CD4-positive, alpha-beta T cell (primary cell): ENCODE data around the gene SMPX. TPM values are rescaled to one million over a fixed set of nuclear protein-coding genes. Genes with fewer than 3 reads are reported as not detected.

Source experiments
- ATAC-seq: fragments of 200-7000 bp; cut with Tn5 transposase; one replicate; pipeline ENCODE4 v1.10.0; 2022; ENCODE audit warnings: mild to moderate bottlenecking; ENCODE audit not compliant: poor library complexity
- CTCF ChIA-PET: fragments of 350-600 bp; sonication (Branson Sonifier 250); formaldehyde crosslinking; loops from one replicate; lab custom pipeline; 2021; ENCODE audit warnings: antibody characterized with exemption, inconsistent platforms; lab: Charles Lee
- POLR2A ChIA-PET: fragments of 350-600 bp; sonication (Branson Sonifier 250); formaldehyde crosslinking; loops from one replicate; lab custom pipeline; 2021; ENCODE audit warnings: antibody characterized with exemption, inconsistent platforms; lab: Charles Lee
- DNase-seq, 14 experiments: peaks; one replicate each; pipeline ENCODE4 v3.0.0-alpha.2; 2013 to 2020; ENCODE audit warnings: mixed read lengths in 2 of 14
- H3K27ac ChIP-seq, 2 donors: one replicate each; pipeline versions ENCODE4 v1.5.1 to v1.7.0; 2013; ENCODE audit warnings: low read length in 2 of 2, low read depth in 1 of 2, mild to moderate bottlenecking in 1 of 2
- H3K27me3 ChIP-seq, 2 experiments: 1 replicate in 1 of 2; 2 replicates in 1 of 2; pipeline versions ENCODE4 v1.6.1 to v1.7.0; 2013; ENCODE audit warnings: low read length in 2 of 2, control low read depth in 1 of 2, mild to moderate bottlenecking in 1 of 2, moderate library complexity in 1 of 2; ENCODE audit not compliant: insufficient read depth in 2 of 2, control insufficient read depth in 1 of 2
- H3K36me3 ChIP-seq: one replicate; pipeline ENCODE4 v1.6.1; 2013; ENCODE audit warnings: low read length, control low read depth; ENCODE audit not compliant: insufficient read depth
- H3K4me1 ChIP-seq: one replicate; pipeline ENCODE4 v1.6.1; 2013; ENCODE audit warnings: low read length, control low read depth; ENCODE audit not compliant: insufficient read depth
- H3K4me3 ChIP-seq: one replicate; pipeline ENCODE4 v1.5.1; 2013; ENCODE audit warnings: mild to moderate bottlenecking, low read length, moderate library complexity
- H3K9me3 ChIP-seq, 2 experiments: 1 replicate in 1 of 2; 2 replicates in 1 of 2; pipeline versions ENCODE4 v1.6.1 to v1.7.0; 2013; ENCODE audit warnings: low read length in 2 of 2, mild to moderate bottlenecking in 2 of 2, control low read depth in 1 of 2, moderate library complexity in 1 of 2; ENCODE audit not compliant: control insufficient read depth in 1 of 2, insufficient read depth in 1 of 2
- H3K27ac Mint-ChIP-seq: one replicate; pipeline ENCODE4 v1.8.0; 2020; ENCODE audit warnings: mixed read lengths
- H3K27me3 Mint-ChIP-seq: one replicate; pipeline ENCODE4 v1.8.0; 2021; ENCODE audit warnings: mixed read lengths
- H3K36me3 Mint-ChIP-seq: one replicate; pipeline ENCODE4 v1.8.0; 2021; ENCODE audit warnings: low read depth, mixed read lengths
- H3K4me1 Mint-ChIP-seq: one replicate; pipeline ENCODE4 v1.8.0; 2021; ENCODE audit warnings: low read depth, mixed read lengths
- H3K4me3 Mint-ChIP-seq: one replicate; pipeline ENCODE4 v1.8.0; 2020; ENCODE audit warnings: mild to moderate bottlenecking, mixed read lengths
- H3K9me3 Mint-ChIP-seq: one replicate; pipeline ENCODE4 v1.8.0; 2020; ENCODE audit warnings: mixed read lengths
- intact Hi-C, 2 experiments: fragments of 100-400 bp; cut with DNase I in 1 of 2; cut with micrococcal nuclease in 1 of 2; formaldehyde crosslinking; loops; one replicate each; pipeline versions ENCODE4 v1.15.1 to v1.9.0; 2023 to 2025; cut with DNase I, micrococcal nuclease
- polyA plus RNA-seq, 2 donors: library from polyadenylated mRNA; unstranded; fragments of 120-200 nt; gene quantifications; one replicate each; pipeline ENCODE4 v1.2.1, GENCODE V29; 2013
- total RNA-seq, 174 experiments: library from RNA in 2 of 174; stranded (reverse) in 2 of 174; gene quantifications; one replicate each; pipeline ENCODE4 v1.2.3 and lab custom pipeline; 2021 to 2026
- TF ChIP-seq, protein P1 (sequence below): fragments of 200-600 bp; IDR thresholded peaks from one replicate; pipeline ENCODE4 v1.8.0; 2022; ENCODE audit warnings: antibody characterized with exemption, mild to moderate bottlenecking

Gene SMPX
- not detected for total RNA-seq
- not detected for polyA plus RNA-seq (2013, experiment 1 of 2)
- polyA plus RNA-seq (2013, experiment 2 of 2) = 6.2 TPM
- total RNA-seq (lab: John Stamatoyannopoulos, UW) = 0 to 0.02 (median 0) reads per million in 172 experiments

DNA sequence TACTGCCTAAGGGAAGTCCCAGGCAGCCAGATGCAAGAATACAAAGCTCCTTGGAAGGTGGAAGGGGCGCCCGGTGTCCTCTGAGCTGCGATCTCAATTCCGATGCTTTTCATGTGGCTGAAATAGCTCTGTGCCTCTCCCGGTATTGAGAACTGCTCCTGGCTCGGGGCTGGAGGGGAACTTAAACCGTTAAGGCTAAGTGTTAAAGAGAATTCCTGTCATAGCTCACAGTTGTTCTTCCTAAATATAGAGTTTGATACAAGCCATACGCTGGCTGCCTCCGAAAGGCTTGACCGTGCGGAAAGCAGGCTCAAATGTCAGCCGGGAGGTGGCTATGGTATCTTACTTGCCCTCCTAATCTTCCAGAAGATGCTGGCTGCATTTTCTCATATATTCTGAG lies at the start of gene SMPX:
Gene SMPX, minus strand, starts transcription at position 157 of the 400 bp plus-strand sequence. CDS start 3,826 bp downstream, outside the sequence.
- H3K9me3 Mint-ChIP-seq = no peaks in the 10 kb centered on the region
- no peak within 1 kb of the TSS for H3K27ac Mint-ChIP-seq
- H3K4me3 Mint-ChIP-seq = no peak within 1 kb of the TSS
- Histone ChIP-seq H3K4me3 (no peak within 1 kb of the TSS), H3K36me3 (no peaks in the 10 kb centered on the region), H3K9me3 (no peaks in the 10 kb centered on the region), H3K27me3 (no peaks in the 10 kb centered on the region), H3K4me1 (no peaks in the 10 kb centered on the region), H3K27ac (no peak within 1 kb of the TSS)
- POLR2A ChIA-PET = no interaction called here
- ATAC-seq = no peak
- DNase-seq = no peak
- no peaks in the 10 kb centered on the region for H3K36me3 Mint-ChIP-seq
- TF ChIP-seq, protein P1, sequence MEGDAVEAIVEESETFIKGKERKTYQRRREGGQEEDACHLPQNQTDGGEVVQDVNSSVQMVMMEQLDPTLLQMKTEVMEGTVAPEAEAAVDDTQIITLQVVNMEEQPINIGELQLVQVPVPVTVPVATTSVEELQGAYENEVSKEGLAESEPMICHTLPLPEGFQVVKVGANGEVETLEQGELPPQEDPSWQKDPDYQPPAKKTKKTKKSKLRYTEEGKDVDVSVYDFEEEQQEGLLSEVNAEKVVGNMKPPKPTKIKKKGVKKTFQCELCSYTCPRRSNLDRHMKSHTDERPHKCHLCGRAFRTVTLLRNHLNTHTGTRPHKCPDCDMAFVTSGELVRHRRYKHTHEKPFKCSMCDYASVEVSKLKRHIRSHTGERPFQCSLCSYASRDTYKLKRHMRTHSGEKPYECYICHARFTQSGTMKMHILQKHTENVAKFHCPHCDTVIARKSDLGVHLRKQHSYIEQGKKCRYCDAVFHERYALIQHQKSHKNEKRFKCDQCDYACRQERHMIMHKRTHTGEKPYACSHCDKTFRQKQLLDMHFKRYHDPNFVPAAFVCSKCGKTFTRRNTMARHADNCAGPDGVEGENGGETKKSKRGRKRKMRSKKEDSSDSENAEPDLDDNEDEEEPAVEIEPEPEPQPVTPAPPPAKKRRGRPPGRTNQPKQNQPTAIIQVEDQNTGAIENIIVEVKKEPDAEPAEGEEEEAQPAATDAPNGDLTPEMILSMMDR = no peak
- CTCF ChIA-PET = no interaction called here
- intact Hi-C loops = no loop called here
- H3K4me1 Mint-ChIP-seq = no peaks in the 10 kb centered on the region
- H3K27me3 Mint-ChIP-seq = no peaks in the 10 kb centered on the region

DNA sequence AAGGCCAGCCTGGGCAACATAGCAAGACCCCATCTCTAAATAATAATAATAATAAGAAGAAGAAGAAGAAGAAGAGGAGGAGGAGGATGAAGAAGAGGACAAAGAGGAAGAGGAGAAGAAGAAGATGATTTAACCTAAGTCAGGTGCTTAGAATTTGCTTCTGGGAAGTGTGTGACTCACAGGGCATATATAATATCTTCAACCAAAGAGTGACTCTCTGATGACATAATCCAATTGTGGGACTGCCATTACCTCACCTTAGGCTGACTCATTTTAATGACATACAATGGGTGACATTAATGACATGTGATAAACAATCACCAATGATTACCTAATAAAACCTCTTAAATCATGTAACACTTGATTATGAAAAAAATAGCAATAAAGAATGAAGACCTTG lies 48.8 kb upstream of the SMPX start:
- ChIA-PET CTCF (no interaction called here), POLR2A (no interaction called here)
- no peak for DNase-seq
- H3K36me3 ChIP-seq = no peaks in the 10 kb centered on the region
- no peak overlapping the region for H3K27ac ChIP-seq
- H3K9me3 Mint-ChIP-seq = no peaks in the 10 kb centered on the region
- no peak overlapping the region for H3K4me3 ChIP-seq
- no peaks in the 10 kb centered on the region for H3K9me3 ChIP-seq
- no peaks in the 10 kb centered on the region for H3K27me3 Mint-ChIP-seq
- no peaks in the 10 kb centered on the region for H3K4me1 ChIP-seq
- TF ChIP-seq, protein P1 = no peak
- no peaks in the 10 kb centered on the region for H3K4me1 Mint-ChIP-seq
- H3K27ac Mint-ChIP-seq = no peak overlapping the region
- no peaks in the 10 kb centered on the region for H3K36me3 Mint-ChIP-seq
- no peak for ATAC-seq
- no peaks in the 10 kb centered on the region for H3K27me3 ChIP-seq
- no peak overlapping the region for H3K4me3 Mint-ChIP-seq
- intact Hi-C loops = no loop called here

DNA sequence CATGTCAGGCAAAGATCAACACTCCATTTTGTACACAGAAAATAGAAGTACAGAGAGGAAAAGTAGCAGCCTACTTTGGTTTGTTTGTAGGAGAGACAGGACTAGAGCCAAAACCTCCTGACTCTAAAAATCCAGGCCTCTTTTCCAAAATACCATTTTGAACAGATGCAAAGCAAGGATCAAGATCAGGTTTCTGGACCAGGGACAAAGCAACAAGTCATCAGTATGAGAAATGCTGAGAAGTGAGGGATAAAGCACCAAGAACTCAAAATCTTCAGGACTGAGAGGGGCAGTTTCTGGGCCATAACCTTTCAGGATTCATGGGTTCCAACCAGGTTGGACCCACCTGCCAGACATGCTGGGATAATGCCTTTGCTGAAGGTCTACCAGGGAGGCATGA lies 44.9 kb upstream of the SMPX start:
- POLR2A ChIA-PET = no interaction called here
- Histone ChIP-seq H3K4me1 (no peaks in the 10 kb centered on the region), H3K9me3 (no peaks in the 10 kb centered on the region), H3K27ac (no peak overlapping the region), H3K36me3 (no peaks in the 10 kb centered on the region), H3K27me3 (no peaks in the 10 kb centered on the region), H3K4me3 (no peak overlapping the region)
- intact Hi-C loops = no loop called here
- Mint-ChIP-seq H3K27me3 (no peaks in the 10 kb centered on the region), H3K4me3 (no peak overlapping the region), H3K27ac (no peak overlapping the region), H3K36me3 (no peaks in the 10 kb centered on the region), H3K9me3 (no peaks in the 10 kb centered on the region), H3K4me1 (no peaks in the 10 kb centered on the region)
- CTCF ChIA-PET = no interaction called here
- TF ChIP-seq, protein P1 = no peak
- no peak for DNase-seq
- ATAC-seq = no peak
